Measurements from ENCODE around the gene HK1.

- TF ChIP-seq E2F5 (CRISPR knock-in tag; conservative IDR thresholded peaks at IDR 0.05) (no peak), HNF4G (IDR thresholded peaks at IDR 0.05; ENCODE audit: borderline replicate concordance, low read depth, low read length) (no peak), HNF4G (CRISPR knock-in tag; IDR thresholded peaks at IDR 0.05; ENCODE audit: borderline replicate concordance, low read depth) (no peak), REL (CRISPR knock-in tag; conservative IDR thresholded peaks at IDR 0.05) (no peak), CTCF (CRISPR knock-in tag; IDR thresholded peaks at IDR 0.05) (peak; percentile 35), ZNF772 (CRISPR knock-in tag; IDR thresholded peaks at IDR 0.05) (no peak), HNRNPLL (IDR thresholded peaks at IDR 0.05; ENCODE audit: low read depth, low read length, poor library complexity, severe bottlenecking) (no peak), GZF1 (CRISPR knock-in tag; IDR thresholded peaks at IDR 0.05) (no peak), TAF1 (CRISPR knock-in tag; IDR thresholded peaks at IDR 0.05) (no peak)
Observed at GRCh38 chr10:69383558-69383957, 105.3 kb downstream of the HK1 start.

Measured in HepG2 (cell line).